KMS-11 (cell line): ENCODE data around the gene C16orf74.

Experiments
- H2AFZ ChIP-seq: fragments of 200-600 bp; sonication (generic); 2 replicates; pipeline ENCODE4 v1.6.1; 2016; ENCODE audit warnings: antibody characterized with exemption, mixed run types, low read depth
- H3K27ac ChIP-seq: fragments of 200-600 bp; sonication (generic); 2 replicates; pipeline ENCODE4 v1.6.1; 2016; ENCODE audit warnings: mild to moderate bottlenecking, mixed run types
- H3K27me3 ChIP-seq: fragments of 200-600 bp; sonication (generic); 2 replicates; pipeline ENCODE4 v1.6.1; 2017; ENCODE audit warnings: mild to moderate bottlenecking, low read depth, mixed run types, moderate library complexity; ENCODE audit not compliant: insufficient read depth
- H3K36me3 ChIP-seq: fragments of 200-600 bp; sonication (generic); 2 replicates; pipeline ENCODE4 v1.6.1; 2017; ENCODE audit warnings: mild to moderate bottlenecking, mixed run types; ENCODE audit not compliant: insufficient read depth
- H3K4me1 ChIP-seq: fragments of 200-600 bp; sonication (generic); 2 replicates; pipeline ENCODE4 v1.6.1; 2016; ENCODE audit warnings: mild to moderate bottlenecking, low read depth, mixed run types; ENCODE audit not compliant: poor library complexity, severe bottlenecking
- H3K4me2 ChIP-seq: fragments of 200-600 bp; sonication (generic); 2 replicates; pipeline ENCODE4 v1.7.0; 2016; ENCODE audit warnings: mild to moderate bottlenecking, mixed run types
- H3K4me3 ChIP-seq: fragments of 200-600 bp; sonication (generic); IDR thresholded peaks from 2 replicates; pipeline ENCODE4 v1.6.1; 2017; ENCODE audit warnings: low read depth, low read length, mixed read lengths; ENCODE audit not compliant: insufficient read depth
- H3K79me2 ChIP-seq: fragments of 200-600 bp; sonication (generic); 2 replicates; pipeline ENCODE4 v1.6.1; 2016; ENCODE audit warnings: low read depth, mixed run types; ENCODE audit not compliant: insufficient read depth
- H3K9ac ChIP-seq: fragments of 200-600 bp; sonication (generic); 2 replicates; pipeline ENCODE4 v1.6.1; 2016; ENCODE audit warnings: mild to moderate bottlenecking, mixed run types
- H4K20me1 ChIP-seq: fragments of 200-600 bp; sonication (generic); 2 replicates; pipeline ENCODE4 v1.6.1; 2016; ENCODE audit warnings: mild to moderate bottlenecking, mixed run types; ENCODE audit not compliant: insufficient read depth
- CTCF ChIP-seq: fragments of 200-600 bp; sonication (generic); conservative IDR thresholded peaks from 2 replicates; pipeline ENCODE4 v1.6.1; 2017; ENCODE audit warnings: low read depth, mild to moderate bottlenecking, antibody characterized with exemption, low read length, moderate library complexity, mixed read lengths

Gene C16orf74

GRCh38 chr16:85678016-85678415, 72.9 kb downstream of the C16orf74 start:
- Histone ChIP-seq H3K36me3 (peaks cover 3% of the 10 kb centered on the region; the same call in 1 of the 2 replicates), H3K79me2 (peaks cover 5% of the 10 kb centered on the region; the same call in 1 of the 2 replicates), H3K4me1 (peaks cover 36% of the 10 kb centered on the region), H3K4me3 (no peak overlapping the region), H3K27me3 (no peaks in the 10 kb centered on the region), H3K4me2 (no peak overlapping the region), H2AFZ (no peak overlapping the region), H4K20me1 (no peaks in the 10 kb centered on the region), H3K27ac (no peak overlapping the region), H3K9ac (no peak overlapping the region)
- no peak for TF ChIP-seq CTCF

- H3K27me3 ChIP-seq, result no peaks in the 10 kb centered on the region
- H3K4me1 ChIP-seq, result peaks cover 36% of the 10 kb centered on the region
- H3K27ac ChIP-seq, result no peak overlapping the region
- no peak overlapping the region for H3K9ac ChIP-seq
- H3K4me3 ChIP-seq, result no peak overlapping the region
- no peak for TF ChIP-seq CTCF
- H2AFZ ChIP-seq, result no peak overlapping the region
- H4K20me1 ChIP-seq, result no peaks in the 10 kb centered on the region
- no peak overlapping the region for H3K4me2 ChIP-seq
- H3K36me3 ChIP-seq, result peaks cover 4% of the 10 kb centered on the region; the same call in 1 of the 2 replicates
- peaks cover 8% of the 10 kb centered on the region; the same call in 1 of the 2 replicates for H3K79me2 ChIP-seq
Observed at GRCh38 chr16:85677383-85677967, 73.4 kb downstream of the C16orf74 start.

- Histone ChIP-seq H3K36me3 (peaks cover 6% of the 10 kb centered on the region; the same call in 1 of the 2 replicates), H2AFZ (no peak overlapping the region), H3K27ac (peak overlapping the region; percentile 47; the same call in 1 of the 2 replicates), H3K79me2 (peaks cover 8% of the 10 kb centered on the region; the same call in 1 of the 2 replicates), H3K4me2 (peak overlapping the region; percentile 46; the same call in 1 of the 2 replicates), H4K20me1 (no peaks in the 10 kb centered on the region), H3K4me1 (peaks cover 36% of the 10 kb centered on the region), H3K27me3 (no peaks in the 10 kb centered on the region), H3K4me3 (no peak overlapping the region), H3K9ac (no peak overlapping the region)
- no peak for TF ChIP-seq CTCF
Observed at GRCh38 chr16:85676466-85676865, 74.4 kb downstream of the C16orf74 start.

- Histone ChIP-seq H3K36me3 (peaks cover 6% of the 10 kb centered on the region; the same call in 1 of the 2 replicates), H3K79me2 (peaks cover 8% of the 10 kb centered on the region; the same call in 1 of the 2 replicates), H3K4me3 (no peak overlapping the region), H4K20me1 (no peaks in the 10 kb centered on the region), H3K4me2 (peak overlapping the region; percentile 46), H3K27me3 (no peaks in the 10 kb centered on the region), H3K9ac (no peak overlapping the region), H2AFZ (no peak overlapping the region), H3K4me1 (peaks cover 36% of the 10 kb centered on the region), H3K27ac (peak overlapping the region; percentile 47)
- 0 out of 2 replicates have a peak, but pooled peaks have one; percentile 27 for TF ChIP-seq CTCF
Observed at GRCh38 chr16:85675251-85675874, 75.5 kb downstream of the C16orf74 start.
